Osteocyte (in vitro differentiated cells): Measurements from ENCODE around the gene TFDP2. TPM values are rescaled to one million over a fixed set of nuclear protein-coding genes. Genes with fewer than 3 reads are reported as not detected.

Experiments
- DNase-seq: peaks from one replicate; pipeline ENCODE4 v3.0.0; 2021; ENCODE audit warnings: mixed read lengths; ENCODE audit not compliant: unreplicated experiment; ENCODE audit errors: extremely low spot score
- H3K27ac Mint-ChIP-seq: one replicate; pipeline ENCODE4 v1.8.0; 2021; ENCODE audit warnings: mild to moderate bottlenecking, mixed read lengths; ENCODE audit not compliant: unreplicated experiment
- H3K27me3 Mint-ChIP-seq: one replicate; pipeline ENCODE4 v1.8.0; 2021; ENCODE audit warnings: mixed read lengths; ENCODE audit not compliant: unreplicated experiment
- H3K36me3 Mint-ChIP-seq: one replicate; pipeline ENCODE4 v1.8.0; 2021; ENCODE audit warnings: mixed read lengths; ENCODE audit not compliant: unreplicated experiment
- H3K4me1 Mint-ChIP-seq: one replicate; pipeline ENCODE4 v1.8.0; 2021; ENCODE audit warnings: mixed read lengths; ENCODE audit not compliant: unreplicated experiment
- H3K4me3 Mint-ChIP-seq: one replicate; pipeline ENCODE4 v1.8.0; 2021; ENCODE audit warnings: mild to moderate bottlenecking, moderate library complexity, mixed read lengths; ENCODE audit not compliant: unreplicated experiment
- H3K9me3 Mint-ChIP-seq: one replicate; pipeline ENCODE4 v1.8.0; 2021; ENCODE audit warnings: mixed read lengths; ENCODE audit not compliant: unreplicated experiment
- total RNA-seq: library from RNA; stranded (reverse); gene quantifications from 2 replicates; pipeline ENCODE4 v1.2.1, GENCODE V29; 2021
- TF ChIP-seq, protein P1 (sequence below): fragments of 200-600 bp; sonication (generic); IDR thresholded peaks from 2 replicates; pipeline ENCODE4 v1.5.0; 2021; ENCODE audit warnings: antibody characterized with exemption, mild to moderate bottlenecking, moderate library complexity

TFDP2 gene
- total RNA-seq, 1 donor from 2014 or later: 49.3 TPM

DNA sequence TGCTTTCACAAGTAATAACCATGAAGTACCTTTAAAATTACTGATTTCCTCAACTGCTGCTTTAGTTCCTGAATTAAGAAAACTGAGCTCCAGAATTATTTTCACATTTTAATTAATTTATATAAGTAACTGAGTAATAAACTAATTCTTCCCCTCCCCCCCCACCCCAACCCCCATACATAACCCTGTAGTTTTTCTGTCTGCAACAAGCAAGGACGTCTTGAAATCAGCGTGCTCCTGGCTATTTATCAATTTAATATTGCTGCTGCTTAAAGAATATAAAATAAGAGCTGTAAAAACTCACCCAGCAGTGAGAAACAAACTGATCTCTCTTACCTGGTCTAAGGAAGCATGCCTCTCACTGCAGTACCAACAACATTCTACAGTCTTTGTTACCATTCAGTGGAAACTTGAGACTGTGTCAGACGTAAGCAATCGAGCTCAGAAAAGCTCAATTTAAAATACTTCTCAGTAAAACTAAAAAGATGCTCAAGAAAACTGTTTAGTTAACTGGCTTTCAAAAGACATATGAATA is 121.0 kb downstream of the TFDP2 start:
- DNase-seq: no peak
- peak overlapping the region; percentile 24 for H3K27ac Mint-ChIP-seq
- no peaks in the 10 kb centered on the region for H3K27me3 Mint-ChIP-seq
- H3K9me3 Mint-ChIP-seq: no peaks in the 10 kb centered on the region
- H3K36me3 Mint-ChIP-seq: peaks cover 5% of the 10 kb centered on the region
- TF ChIP-seq, protein P1, sequence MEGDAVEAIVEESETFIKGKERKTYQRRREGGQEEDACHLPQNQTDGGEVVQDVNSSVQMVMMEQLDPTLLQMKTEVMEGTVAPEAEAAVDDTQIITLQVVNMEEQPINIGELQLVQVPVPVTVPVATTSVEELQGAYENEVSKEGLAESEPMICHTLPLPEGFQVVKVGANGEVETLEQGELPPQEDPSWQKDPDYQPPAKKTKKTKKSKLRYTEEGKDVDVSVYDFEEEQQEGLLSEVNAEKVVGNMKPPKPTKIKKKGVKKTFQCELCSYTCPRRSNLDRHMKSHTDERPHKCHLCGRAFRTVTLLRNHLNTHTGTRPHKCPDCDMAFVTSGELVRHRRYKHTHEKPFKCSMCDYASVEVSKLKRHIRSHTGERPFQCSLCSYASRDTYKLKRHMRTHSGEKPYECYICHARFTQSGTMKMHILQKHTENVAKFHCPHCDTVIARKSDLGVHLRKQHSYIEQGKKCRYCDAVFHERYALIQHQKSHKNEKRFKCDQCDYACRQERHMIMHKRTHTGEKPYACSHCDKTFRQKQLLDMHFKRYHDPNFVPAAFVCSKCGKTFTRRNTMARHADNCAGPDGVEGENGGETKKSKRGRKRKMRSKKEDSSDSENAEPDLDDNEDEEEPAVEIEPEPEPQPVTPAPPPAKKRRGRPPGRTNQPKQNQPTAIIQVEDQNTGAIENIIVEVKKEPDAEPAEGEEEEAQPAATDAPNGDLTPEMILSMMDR: no peak
- H3K4me3 Mint-ChIP-seq: peak overlapping the region; percentile 88
- H3K4me1 Mint-ChIP-seq: peaks cover 13% of the 10 kb centered on the region

DNA sequence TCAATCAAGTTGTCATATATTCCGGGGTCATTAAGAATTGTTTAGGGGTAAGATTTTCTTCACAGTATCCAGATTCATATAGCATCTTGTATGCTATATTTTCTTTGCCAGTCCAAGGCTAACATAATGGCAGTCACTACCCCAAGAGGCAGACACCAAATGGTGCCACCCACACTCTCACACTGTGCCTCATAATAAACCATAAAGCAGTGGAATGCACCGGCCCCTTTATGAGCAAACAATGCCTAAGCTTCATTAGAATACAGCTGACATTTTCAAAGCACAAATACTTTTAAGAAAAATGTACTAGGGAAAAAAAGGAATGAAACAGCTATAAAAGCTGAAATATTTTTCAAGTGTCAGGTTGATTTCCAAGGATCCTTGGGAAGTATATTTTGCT is 121.6 kb downstream of the TFDP2 start:
- TF ChIP-seq, protein P1: no peak
- H3K36me3 Mint-ChIP-seq: peaks cover 5% of the 10 kb centered on the region
- DNase-seq: no peak
- H3K4me1 Mint-ChIP-seq: peaks cover 13% of the 10 kb centered on the region
- H3K9me3 Mint-ChIP-seq: no peaks in the 10 kb centered on the region
- peak overlapping the region; percentile 60 for H3K27ac Mint-ChIP-seq
- no peaks in the 10 kb centered on the region for H3K27me3 Mint-ChIP-seq
- peak overlapping the region; percentile 88 for H3K4me3 Mint-ChIP-seq

DNA sequence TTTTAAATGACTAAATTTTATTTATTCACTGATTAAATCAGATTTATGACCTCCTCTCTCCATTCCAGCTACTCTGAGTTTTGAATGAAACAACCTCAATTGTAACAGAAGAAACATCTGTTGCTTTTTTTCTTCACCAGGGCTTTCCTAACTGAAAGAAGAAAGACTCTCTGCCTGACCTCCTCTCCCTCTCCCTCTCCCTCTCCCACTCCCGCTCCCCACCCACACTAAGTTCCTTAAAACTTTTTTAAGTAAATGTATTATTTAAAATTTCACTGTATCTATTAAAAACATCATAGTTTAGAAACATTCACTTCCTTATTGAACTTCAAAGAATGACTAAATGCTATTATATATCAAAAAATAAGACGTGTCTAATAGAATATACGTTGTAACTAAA is 122.0 kb downstream of the TFDP2 start:
- Mint-ChIP-seq H3K36me3 (peaks cover 5% of the 10 kb centered on the region), H3K4me1 (peaks cover 13% of the 10 kb centered on the region), H3K4me3 (peak overlapping the region; percentile 88), H3K27ac (peak overlapping the region; percentile 60), H3K27me3 (no peaks in the 10 kb centered on the region), H3K9me3 (no peaks in the 10 kb centered on the region)
- TF ChIP-seq, protein P1: no peak
- no peak for DNase-seq

DNA sequence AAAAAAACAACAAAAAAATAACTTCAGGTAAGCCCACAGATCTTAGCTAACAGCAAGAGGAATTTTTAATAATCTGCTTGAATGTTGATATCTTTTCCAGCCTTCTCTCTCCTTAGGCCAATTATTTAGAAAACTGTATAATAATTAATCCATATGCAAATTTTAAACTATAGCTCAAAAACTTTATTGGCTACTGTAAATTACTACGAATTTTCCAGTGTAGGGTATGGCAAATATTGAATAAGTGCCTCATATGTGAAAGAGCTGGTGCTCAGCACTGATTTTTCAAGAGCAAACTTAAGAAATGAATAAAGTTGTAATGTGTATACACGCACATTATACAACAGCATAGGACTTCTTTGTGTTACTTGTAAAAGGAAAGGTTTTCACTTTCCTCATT is 123.0 kb downstream of the TFDP2 start:
- H3K4me3 Mint-ChIP-seq: no peak overlapping the region
- no peaks in the 10 kb centered on the region for H3K27me3 Mint-ChIP-seq
- DNase-seq: no peak
- H3K4me1 Mint-ChIP-seq: peaks cover 13% of the 10 kb centered on the region
- no peak overlapping the region for H3K27ac Mint-ChIP-seq
- H3K9me3 Mint-ChIP-seq: no peaks in the 10 kb centered on the region
- H3K36me3 Mint-ChIP-seq: peaks cover 5% of the 10 kb centered on the region
- TF ChIP-seq, protein P1: no peak

DNA sequence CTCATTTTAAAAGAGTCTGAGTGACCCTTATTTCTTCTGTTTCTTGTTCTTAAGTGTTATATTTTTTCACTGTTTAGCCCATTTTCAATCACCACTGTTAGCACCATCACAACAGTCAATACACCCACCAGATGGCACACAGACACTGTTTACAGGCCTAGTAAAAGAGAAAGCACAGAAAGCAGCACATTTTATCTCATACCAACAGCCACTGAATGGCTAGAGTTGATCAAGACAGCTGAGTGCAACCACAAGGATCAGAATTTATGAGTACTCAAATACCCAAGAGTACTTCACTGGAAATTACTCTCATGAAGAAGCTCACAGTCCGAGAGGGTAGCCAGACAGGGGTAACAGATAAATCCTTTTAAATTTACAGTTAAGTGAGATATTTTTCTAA is 127.0 kb downstream of the TFDP2 start:
- no peak for DNase-seq
- Mint-ChIP-seq H3K36me3 (peaks cover 10% of the 10 kb centered on the region), H3K4me1 (peaks cover 7% of the 10 kb centered on the region), H3K27me3 (no peaks in the 10 kb centered on the region), H3K9me3 (no peaks in the 10 kb centered on the region), H3K27ac (no peak overlapping the region), H3K4me3 (no peak overlapping the region)
- TF ChIP-seq, protein P1: no peak
